GM18858 (cell line): ENCODE measurements around the gene MALRD1.

Experiments
- ATAC-seq: cut with Tn5 transposase; IDR thresholded peaks from one replicate; pipeline ENCODE4 v1.9.1; 2021; ENCODE audit not compliant: unreplicated experiment

The MALRD1 gene

DNA sequence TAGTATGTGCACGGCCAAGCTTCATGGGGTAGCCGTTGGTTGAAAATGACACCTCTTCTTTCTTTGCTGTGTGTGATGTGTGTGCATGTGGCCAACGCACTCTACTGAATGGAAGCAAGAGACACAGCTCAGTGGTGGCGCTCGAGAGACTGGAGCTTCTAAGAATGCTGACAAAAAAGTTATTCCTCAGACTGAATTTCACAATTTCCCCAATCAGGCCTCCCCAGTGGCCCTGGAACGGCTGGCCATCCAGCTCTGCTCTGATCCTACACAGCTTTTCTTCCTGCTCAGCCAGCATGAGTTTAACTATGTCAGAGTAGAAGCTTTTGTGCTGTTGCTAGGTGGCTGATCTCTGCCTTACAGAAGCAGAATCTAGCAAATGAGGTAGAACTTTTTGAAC, 581.0 kb downstream of the MALRD1 start:
- no peak for ATAC-seq

DNA sequence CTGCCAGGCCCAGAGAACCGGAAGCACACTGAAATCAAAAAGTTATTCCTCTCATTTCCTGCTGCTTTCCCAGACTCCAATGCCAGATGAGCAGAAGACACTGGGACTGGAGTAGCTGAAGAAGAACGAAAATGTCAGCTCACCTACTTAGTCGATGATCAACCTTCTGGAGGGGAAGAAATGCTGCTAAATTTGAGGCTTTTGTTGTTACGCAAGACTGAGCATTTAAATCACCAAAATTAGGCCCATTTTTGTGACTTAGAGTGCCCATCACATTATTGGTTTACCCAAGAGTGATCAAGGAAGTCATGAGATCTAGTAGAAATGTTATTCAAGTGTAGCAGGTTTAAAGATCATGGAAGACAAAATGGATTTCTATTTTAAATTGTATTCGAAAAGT, 585.6 kb downstream of the MALRD1 start:
- ATAC-seq = no peak

DNA sequence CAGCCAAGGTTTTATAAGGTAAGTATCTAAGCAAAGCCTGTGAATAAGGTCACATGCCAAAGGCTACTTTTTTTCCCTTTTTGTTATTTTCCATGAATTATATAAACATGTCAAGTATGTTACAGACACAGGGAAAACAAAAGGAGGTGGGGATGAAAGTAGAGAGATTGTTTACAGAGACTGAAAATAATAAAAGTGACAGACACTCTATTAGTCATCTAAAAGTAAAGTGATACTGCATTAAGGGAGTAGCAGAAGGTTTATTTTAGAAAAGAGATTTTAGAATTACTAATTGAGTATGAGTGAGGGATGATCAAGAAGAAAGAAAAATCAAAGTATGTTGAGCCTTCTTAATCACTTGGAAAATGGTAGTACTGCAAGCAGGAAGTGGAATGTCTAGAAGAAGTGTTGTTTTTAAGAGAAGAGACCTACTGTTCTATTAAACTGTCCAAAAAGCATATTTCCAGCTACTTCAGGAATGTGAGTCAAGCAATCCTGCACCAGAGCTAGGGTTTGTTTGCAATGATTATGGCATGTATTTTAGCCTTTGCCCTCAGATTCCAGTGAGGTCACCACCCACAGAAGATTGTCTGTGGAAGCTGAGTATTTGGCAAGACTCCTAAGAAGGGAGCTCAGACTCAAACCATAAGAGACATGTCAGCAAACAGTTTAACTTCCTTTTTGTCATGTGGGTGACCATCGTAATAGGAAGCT, 589.7 kb downstream of the MALRD1 start:
- ATAC-seq = no peak

- ATAC-seq = no peak
Measured at GRCh38 chr10:19638896-19639233, 590.3 kb downstream of the MALRD1 start.

GRCh38 chr10:19640566-19641263, 592.1 kb downstream of the MALRD1 start:
- no peak for ATAC-seq

DNA sequence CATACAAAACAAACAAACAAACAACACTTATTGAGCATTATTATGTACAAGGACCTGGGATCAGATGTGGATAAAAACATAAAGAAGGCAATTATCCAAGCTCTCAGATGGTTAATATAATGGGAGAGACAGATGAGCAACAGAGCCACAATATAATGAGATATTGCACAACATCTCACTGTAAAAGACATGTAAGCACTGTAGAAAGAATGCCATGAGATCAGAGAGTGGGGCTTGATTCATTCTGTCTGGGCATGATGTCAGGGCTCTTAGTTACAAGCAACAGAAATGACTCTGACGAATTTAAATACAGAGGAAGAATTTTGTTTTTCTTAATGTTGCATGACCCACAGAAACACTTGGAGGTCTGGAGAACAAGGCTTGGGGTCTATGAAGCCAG, 602.9 kb downstream of the MALRD1 start:
- no peak for ATAC-seq

- no peak for ATAC-seq
Measured at GRCh38 chr10:19652750-19653149, 604.1 kb downstream of the MALRD1 start.

DNA sequence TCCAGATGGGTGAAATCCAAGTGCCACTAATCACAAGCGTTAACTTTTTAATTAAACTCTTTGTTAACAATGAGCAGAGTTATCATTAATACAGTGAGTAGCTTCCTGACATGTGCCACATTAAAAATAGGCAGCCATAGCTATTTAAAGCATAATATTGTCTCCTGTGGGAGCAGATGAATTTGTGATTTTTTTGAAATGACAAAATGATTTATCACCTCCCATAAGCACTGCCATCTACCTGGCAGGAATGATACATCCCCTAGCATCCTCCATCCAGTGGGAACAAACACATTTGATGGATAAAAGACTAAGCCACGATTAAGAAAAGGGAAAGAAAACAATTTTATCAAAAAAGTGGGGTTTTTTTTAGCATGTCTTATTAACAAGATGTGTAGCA, 605.3 kb downstream of the MALRD1 start:
- no peak for ATAC-seq

- ATAC-seq = no peak
Measured at GRCh38 chr10:19654576-19654975, 606.0 kb downstream of the MALRD1 start.

GRCh38 chr10:19656420-19657042, 607.9 kb downstream of the MALRD1 start:
- ATAC-seq = no peak

- ATAC-seq = no peak
Measured at GRCh38 chr10:19658131-19658530, 609.5 kb downstream of the MALRD1 start.

DNA sequence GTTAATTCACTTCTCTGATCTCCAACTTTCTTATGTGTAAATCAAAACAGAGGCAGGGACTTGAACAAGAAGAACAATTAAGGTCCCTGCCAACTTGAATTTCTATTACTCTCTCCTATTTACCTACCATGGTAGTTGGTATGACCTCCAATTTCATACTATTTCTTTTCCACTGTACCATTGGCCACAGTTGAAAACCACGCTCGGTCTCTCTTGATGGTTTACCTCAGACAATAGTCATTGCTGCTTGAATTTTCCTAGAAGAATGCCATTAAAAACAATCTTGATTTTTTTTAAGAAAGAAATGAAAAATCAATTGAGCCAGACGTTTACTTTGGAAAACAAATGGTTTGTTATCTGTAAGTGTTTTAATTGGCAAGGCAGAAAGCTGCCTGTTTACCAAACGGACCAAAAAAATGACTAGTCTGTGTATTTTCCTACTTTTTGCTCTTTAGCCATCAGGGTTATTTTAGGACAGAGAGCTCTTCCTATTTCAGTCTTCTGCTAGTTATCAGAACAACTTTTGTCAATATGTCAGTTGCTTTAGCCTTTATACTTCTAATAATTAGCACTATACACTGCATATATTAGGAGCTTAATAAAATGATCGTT, 610.1 kb downstream of the MALRD1 start:
- ATAC-seq = no peak

DNA sequence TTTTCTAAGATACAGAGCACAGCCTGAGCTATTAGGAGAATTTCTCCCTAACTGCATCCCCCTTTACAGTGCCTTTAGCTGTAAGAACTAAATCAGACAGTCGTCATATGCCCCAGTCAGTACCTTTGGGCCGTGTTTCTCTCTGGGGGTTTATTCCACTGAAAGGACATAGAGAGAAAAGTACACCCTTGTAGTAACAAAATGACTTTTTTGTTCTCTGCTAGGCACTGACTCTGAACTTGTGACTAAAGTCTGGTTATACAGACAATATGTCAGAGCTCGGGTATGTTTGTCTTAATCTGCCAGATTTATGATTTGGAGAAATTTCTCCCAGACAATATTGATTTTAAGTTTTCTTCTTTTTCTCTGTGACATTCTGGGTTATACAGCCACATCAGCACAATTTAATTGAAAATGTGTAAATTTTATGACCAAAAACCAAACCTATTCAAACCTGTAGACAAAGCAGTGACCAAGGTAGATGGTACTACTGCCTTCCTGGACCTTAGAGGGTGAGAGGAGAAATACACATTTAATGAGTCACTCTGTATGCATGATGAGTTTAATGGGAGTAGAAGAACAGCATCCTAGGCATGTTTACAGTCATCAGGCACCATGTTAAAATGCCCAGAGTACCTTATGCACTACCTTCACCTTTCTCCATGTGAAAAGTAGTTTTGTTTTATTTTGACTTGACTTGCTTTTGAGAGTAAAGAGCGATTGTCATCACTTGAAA, 611.5 kb downstream of the MALRD1 start:
- ATAC-seq = no peak

GRCh38 chr10:19663344-19663743, 614.7 kb downstream of the MALRD1 start:
- no peak for ATAC-seq

DNA sequence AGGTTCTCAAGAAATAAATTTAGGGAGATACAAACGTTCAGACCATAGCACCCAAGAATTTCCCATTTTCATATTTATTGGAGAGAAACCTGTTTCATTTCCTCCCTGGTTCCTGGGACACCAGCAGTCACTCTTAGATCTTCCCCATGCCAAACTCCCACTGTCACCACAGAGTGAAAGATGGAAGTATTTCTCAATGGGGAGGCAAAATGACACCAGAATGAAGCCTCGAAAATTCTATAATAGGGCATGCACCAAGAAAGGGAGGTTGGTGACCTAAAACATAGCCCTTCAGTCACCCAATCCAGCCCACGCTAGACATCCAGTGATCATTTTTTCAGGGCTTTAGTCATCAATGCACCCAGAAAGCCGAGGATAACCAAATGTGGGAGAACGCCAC, 619.5 kb downstream of the MALRD1 start:
- ATAC-seq = no peak

DNA sequence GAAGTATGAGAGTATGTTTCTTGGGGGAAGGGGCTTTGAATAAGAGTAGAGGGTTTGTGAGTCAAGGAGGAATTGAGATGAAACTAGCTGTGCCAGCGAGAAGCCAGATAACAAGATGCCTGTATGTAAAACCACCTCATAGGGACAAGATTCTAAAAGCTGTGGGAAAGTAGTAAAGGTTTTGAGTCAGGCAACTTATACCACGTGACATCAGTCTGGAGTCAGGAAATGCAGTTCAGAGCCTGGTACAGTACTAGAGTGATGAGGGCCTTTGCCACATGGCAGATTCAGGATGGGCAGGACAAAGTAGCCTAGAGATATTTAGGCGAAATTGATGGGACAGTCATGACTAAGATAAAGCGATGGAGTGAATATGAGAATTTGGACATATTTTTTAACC, 627.5 kb downstream of the MALRD1 start:
- no peak for ATAC-seq

GRCh38 chr10:19683356-19683755, 634.8 kb downstream of the MALRD1 start:
- no peak for ATAC-seq

- no peak for ATAC-seq
Measured at GRCh38 chr10:19683960-19684359, 635.4 kb downstream of the MALRD1 start.

- ATAC-seq = no peak
Measured at GRCh38 chr10:19688344-19688743, 639.7 kb downstream of the MALRD1 start.

DNA sequence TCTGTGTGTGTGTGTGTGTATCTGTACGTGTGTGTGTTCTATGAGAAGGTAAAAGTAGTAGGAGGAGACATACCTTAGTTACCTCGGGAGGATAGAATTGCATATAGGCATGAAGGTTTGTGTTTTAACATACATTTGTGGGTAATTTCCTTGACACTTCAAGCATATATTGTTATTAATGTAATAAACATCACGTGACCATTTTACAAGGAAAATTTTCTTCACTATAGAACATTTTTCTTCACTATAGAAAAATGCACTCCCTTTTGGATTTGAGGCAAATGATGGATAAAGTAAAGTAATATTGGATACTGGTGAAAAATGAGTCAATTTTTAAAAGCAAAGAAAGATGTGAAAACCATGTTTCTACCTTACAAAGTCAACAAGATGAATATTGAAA, 640.6 kb downstream of the MALRD1 start:
- no peak for ATAC-seq

GRCh38 chr10:19699299-19699698, 650.7 kb downstream of the MALRD1 start:
- no peak for ATAC-seq
